ENCODE results near the gene CADPS. TPM values are rescaled to one million over a fixed set of nuclear protein-coding genes. Genes with fewer than 3 reads are reported as not detected.

The CADPS gene
- total RNA-seq, 1 donor from 2014 or later, result not detected

DNA sequence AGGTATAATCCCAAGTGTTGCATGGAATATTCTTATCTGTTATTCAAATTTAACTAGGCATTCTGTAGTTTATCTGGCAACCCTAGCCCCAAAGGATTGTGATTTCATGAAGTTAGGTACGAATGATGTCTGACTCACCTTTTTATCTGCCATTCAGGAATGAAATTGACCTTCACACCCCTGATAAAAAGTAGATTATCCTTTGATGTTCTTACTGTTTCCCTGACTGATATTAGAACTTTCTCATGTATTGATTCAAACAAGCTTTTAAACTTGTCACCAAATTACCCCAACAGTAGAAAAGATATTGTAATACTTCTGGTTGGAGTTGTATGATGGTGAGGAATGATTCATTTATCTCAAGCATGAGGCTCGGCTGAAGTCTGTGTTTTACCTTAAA lies 43.6 kb upstream of the CADPS start:
- Histone ChIP-seq H3K4me1 (no peaks in the 10 kb centered on the region), H3K27ac (no peak overlapping the region), H3K36me3 (no peaks in the 10 kb centered on the region), H3K9me3 (no peaks in the 10 kb centered on the region), H3K4me3 (no peak overlapping the region), H3K27me3 (no peaks in the 10 kb centered on the region)
- TF ChIP-seq, protein P1, sequence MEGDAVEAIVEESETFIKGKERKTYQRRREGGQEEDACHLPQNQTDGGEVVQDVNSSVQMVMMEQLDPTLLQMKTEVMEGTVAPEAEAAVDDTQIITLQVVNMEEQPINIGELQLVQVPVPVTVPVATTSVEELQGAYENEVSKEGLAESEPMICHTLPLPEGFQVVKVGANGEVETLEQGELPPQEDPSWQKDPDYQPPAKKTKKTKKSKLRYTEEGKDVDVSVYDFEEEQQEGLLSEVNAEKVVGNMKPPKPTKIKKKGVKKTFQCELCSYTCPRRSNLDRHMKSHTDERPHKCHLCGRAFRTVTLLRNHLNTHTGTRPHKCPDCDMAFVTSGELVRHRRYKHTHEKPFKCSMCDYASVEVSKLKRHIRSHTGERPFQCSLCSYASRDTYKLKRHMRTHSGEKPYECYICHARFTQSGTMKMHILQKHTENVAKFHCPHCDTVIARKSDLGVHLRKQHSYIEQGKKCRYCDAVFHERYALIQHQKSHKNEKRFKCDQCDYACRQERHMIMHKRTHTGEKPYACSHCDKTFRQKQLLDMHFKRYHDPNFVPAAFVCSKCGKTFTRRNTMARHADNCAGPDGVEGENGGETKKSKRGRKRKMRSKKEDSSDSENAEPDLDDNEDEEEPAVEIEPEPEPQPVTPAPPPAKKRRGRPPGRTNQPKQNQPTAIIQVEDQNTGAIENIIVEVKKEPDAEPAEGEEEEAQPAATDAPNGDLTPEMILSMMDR (IDR thresholded peaks at IDR 0.05), result no peak
- intact Hi-C loops (cut with DNase I), result no loop called here
- DNase-seq (ENCODE audit: low spot score in 2 of 2), result no peak

- intact Hi-C loops (cut with DNase I), result no loop called here
- TF ChIP-seq, protein P1 (IDR thresholded peaks at IDR 0.05), result no peak
- Histone ChIP-seq H3K9me3 (no peaks in the 10 kb centered on the region), H3K36me3 (no peaks in the 10 kb centered on the region), H3K27me3 (no peaks in the 10 kb centered on the region), H3K27ac (no peak overlapping the region), H3K4me1 (no peaks in the 10 kb centered on the region), H3K4me3 (no peak overlapping the region)
- DNase-seq (ENCODE audit: low spot score in 2 of 2), result no peak
Measured at GRCh38 chr3:62918131-62918530, 42.9 kb upstream of the CADPS start.

- no peaks in the 10 kb centered on the region for H3K4me1 ChIP-seq
- H3K4me3 ChIP-seq, result no peak overlapping the region
- no peak overlapping the region for H3K27ac ChIP-seq
- H3K27me3 ChIP-seq, result no peaks in the 10 kb centered on the region
- H3K9me3 ChIP-seq, result no peaks in the 10 kb centered on the region
- H3K36me3 ChIP-seq, result no peaks in the 10 kb centered on the region
- intact Hi-C loops (cut with DNase I), result no loop called here
- TF ChIP-seq, protein P1 (IDR thresholded peaks at IDR 0.05), result no peak
- no peak for DNase-seq (ENCODE audit: low spot score in 2 of 2)
Measured at GRCh38 chr3:62911526-62911925, 36.3 kb upstream of the CADPS start.

DNA sequence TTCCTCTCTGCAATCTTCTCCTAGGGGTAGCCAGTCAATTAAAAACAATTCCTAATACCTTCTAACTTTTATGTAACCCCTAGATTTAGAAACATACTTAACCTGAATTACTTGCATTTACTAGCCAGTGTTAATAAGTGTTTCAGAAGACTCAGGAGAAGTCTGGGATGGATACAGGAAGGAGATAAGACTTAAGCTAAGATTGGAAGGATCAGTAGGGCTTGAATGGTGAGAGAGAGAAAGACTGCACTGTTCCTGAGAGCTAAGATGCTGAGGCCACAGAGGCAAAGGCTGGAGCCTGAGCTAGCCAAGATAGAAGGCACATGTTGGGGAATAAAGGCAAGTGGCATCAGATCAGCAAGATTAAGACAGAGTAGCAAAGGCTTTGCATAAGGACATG lies 30.1 kb upstream of the CADPS start:
- no peak overlapping the region for H3K4me3 ChIP-seq
- no peak for DNase-seq (ENCODE audit: low spot score in 2 of 2)
- H3K9me3 ChIP-seq, result no peaks in the 10 kb centered on the region
- H3K36me3 ChIP-seq, result no peaks in the 10 kb centered on the region
- no peaks in the 10 kb centered on the region for H3K27me3 ChIP-seq
- H3K27ac ChIP-seq, result no peak overlapping the region
- no peaks in the 10 kb centered on the region for H3K4me1 ChIP-seq
- TF ChIP-seq, protein P1 (IDR thresholded peaks at IDR 0.05), result no peak
- intact Hi-C loops (cut with DNase I), result no loop called here

DNA sequence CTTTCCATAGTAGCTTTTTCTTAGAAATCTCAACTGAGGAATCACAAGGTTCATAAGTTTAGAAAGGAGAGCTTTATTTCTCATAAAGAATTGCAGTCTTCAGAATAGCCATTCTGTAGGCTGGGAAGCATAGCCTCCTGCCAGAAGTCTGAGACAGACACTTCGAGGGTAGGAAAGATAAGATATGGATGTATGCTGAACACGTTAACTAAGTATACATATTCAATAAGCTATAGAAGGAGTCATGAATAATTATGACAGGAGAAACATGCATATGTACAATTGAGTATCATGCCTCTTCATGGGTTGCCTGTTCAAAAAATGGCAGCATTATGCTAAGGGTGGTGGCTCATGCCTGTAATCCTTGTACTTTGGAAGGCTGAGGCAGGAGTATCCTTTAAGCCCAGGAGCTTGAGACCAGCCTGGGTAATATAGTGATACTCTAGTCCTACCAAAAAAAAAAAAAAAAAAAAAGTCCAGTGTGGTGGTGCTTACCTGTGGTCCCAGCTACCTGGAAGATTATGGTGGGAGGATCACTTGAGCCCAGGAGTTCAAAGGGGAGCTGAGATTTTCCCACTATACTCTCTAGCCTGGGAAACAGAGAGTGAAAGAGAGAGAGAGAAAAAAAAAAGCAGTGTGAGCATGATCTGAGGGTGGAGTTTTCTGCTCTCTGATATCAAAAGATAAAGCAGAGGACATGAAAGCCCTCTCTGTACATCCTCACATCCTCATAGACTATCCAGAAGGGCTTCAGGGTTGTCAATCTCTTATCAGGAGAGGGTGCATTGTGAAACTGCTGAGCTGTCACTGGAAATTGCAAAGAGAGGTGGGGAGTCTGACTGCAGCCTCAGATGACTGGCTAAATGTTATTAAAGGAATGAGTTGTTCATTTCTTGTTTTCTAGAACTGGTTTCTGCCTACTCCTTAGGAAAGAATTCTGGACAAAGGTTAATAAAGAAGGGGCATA lies 23.6 kb upstream of the CADPS start:
- Histone ChIP-seq H3K4me3 (no peak overlapping the region), H3K27ac (no peak overlapping the region), H3K4me1 (no peaks in the 10 kb centered on the region), H3K36me3 (no peaks in the 10 kb centered on the region), H3K27me3 (no peaks in the 10 kb centered on the region), H3K9me3 (no peaks in the 10 kb centered on the region)
- TF ChIP-seq, protein P1 (IDR thresholded peaks at IDR 0.05), result no peak
- intact Hi-C loops (cut with DNase I), result no loop called here
- no peak for DNase-seq (ENCODE audit: low spot score in 2 of 2)
